Measurements from ENCODE around the gene SHKBP1. TPM values are rescaled to one million over a fixed set of nuclear protein-coding genes. Genes with fewer than 3 reads are reported as not detected.
A peak's percentile ranks its signal among the peaks of the same experiment; 100 is the strongest.

The SHKBP1 gene
- total RNA-seq, 1 experiment from 2014 or later = 43.0 TPM

GRCh38 chr19:40528533-40529092 is 48.1 kb upstream of the SHKBP1 start:
- Histone ChIP-seq H3K9me3 (ENCODE audit: low read length) (no peaks in the 10 kb centered on the region), H3K27ac (ENCODE audit: low read length) (no peak overlapping the region), H3F3A (ENCODE audit: low read length, unreplicated experiment) (no peaks in the 10 kb centered on the region), H3K36me3 (ENCODE audit: low read depth, low read length) (no peaks in the 10 kb centered on the region), H3K4me3 (ENCODE audit: low read length) (peak overlapping the region; percentile 65; the same call in 1 of the 2 replicates), H3K4me2 (ENCODE audit: low read length) (peak overlapping the region; percentile 82; the same call in 1 of the 2 replicates), H3K9ac (ENCODE audit: low read length) (no peak overlapping the region), H3K9me2 (replicated peaks; ENCODE audit: low read length) (no peaks in the 10 kb centered on the region), H3K27me3 (ENCODE audit: low read length) (no peaks in the 10 kb centered on the region), H3K4me1 (ENCODE audit: insufficient read depth, low read length) (no peaks in the 10 kb centered on the region), H3K79me2 (ENCODE audit: low read length) (no peaks in the 10 kb centered on the region), H2AFZ (ENCODE audit: low read length) (peak overlapping the region; percentile 62), H4K20me1 (ENCODE audit: low read length) (no peaks in the 10 kb centered on the region)
- no peak for ATAC-seq
- ChIA-PET POLR2A (ENCODE audit: unreplicated experiment) (no interaction called here), CTCF (interaction anchor here (0.7 kb wide), 1 partner anchor 65 kb away, joined by 9 read pairs; no protein-coding TSS in a partner anchor)
- no peak for DNase-seq
- TF ChIP-seq EZH2 (IDR thresholded peaks at IDR 0.05; ENCODE audit: low read length, unreplicated experiment) (no peak), EZH2phosphoT487 (IDR thresholded peaks at IDR 0.05; ENCODE audit: borderline replicate concordance, low read length) (no peak)
- TF ChIP-seq, protein P1, sequence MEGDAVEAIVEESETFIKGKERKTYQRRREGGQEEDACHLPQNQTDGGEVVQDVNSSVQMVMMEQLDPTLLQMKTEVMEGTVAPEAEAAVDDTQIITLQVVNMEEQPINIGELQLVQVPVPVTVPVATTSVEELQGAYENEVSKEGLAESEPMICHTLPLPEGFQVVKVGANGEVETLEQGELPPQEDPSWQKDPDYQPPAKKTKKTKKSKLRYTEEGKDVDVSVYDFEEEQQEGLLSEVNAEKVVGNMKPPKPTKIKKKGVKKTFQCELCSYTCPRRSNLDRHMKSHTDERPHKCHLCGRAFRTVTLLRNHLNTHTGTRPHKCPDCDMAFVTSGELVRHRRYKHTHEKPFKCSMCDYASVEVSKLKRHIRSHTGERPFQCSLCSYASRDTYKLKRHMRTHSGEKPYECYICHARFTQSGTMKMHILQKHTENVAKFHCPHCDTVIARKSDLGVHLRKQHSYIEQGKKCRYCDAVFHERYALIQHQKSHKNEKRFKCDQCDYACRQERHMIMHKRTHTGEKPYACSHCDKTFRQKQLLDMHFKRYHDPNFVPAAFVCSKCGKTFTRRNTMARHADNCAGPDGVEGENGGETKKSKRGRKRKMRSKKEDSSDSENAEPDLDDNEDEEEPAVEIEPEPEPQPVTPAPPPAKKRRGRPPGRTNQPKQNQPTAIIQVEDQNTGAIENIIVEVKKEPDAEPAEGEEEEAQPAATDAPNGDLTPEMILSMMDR (conservative IDR thresholded peaks at IDR 0.05; ENCODE audit: low read depth, low read length) = no peak
- intact Hi-C loops (cut with micrococcal nuclease) = no loop called here
- BruUV-seq (replicated peaks) = no TSS peak

DNA sequence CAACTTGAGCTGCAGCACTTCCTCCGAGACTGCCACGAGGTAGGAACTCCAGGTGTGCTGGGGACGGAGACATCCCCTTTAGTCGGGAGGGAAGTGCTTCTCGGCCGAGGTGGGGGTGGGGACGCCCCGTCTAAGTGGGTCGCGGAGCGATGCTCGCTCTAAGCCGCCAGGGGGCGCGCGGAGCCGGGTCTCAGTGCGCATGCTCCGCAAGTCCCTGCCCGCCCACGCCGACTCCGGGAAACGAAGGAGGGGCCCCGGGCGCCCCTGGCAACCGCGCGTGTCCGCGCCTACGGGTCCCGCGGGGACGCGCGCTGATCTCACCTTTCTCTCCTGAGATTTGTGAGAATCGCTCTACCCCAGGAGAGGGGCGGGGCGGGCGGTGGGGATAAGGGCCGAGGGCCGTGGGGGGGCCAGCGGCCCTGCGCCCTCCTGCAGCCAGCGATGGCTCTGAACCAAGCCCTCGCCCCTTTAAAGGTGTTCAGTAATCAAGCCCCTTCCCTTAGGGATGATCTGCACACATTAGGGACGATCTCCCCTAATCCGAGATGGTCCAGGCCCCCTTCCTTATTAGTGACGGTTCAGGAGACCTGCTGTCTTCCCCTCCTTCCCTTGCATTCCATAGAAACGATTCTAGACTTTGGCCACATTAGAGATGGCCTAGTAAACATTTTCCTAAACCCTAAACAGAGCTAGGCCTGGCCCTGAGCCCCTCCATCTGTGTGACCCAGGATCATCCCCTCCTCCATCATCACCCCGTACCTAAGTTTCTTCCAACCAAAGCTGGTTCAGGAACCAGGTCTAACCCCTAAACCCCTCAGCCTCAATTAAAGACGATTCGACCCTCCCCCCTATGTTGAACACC is 47.3 kb upstream of the SHKBP1 start:
- Histone ChIP-seq H3K79me2 (ENCODE audit: low read length) (no peaks in the 10 kb centered on the region), H3K27ac (ENCODE audit: low read length) (no peak overlapping the region), H3K27me3 (ENCODE audit: low read length) (no peaks in the 10 kb centered on the region), H3K4me2 (ENCODE audit: low read length) (peak overlapping the region; percentile 82), H3K4me3 (ENCODE audit: low read length) (peak overlapping the region; percentile 65), H2AFZ (ENCODE audit: low read length) (peak overlapping the region; percentile 78), H3K4me1 (ENCODE audit: insufficient read depth, low read length) (no peaks in the 10 kb centered on the region), H3K36me3 (ENCODE audit: low read depth, low read length) (no peaks in the 10 kb centered on the region), H3F3A (ENCODE audit: low read length, unreplicated experiment) (no peaks in the 10 kb centered on the region), H3K9me3 (ENCODE audit: low read length) (no peaks in the 10 kb centered on the region), H3K9ac (ENCODE audit: low read length) (no peak overlapping the region), H3K9me2 (replicated peaks; ENCODE audit: low read length) (no peaks in the 10 kb centered on the region), H4K20me1 (ENCODE audit: low read length) (no peaks in the 10 kb centered on the region)
- ChIA-PET POLR2A (ENCODE audit: unreplicated experiment) (no interaction called here), CTCF (interaction anchor here (0.7 kb wide), 1 partner anchor 65 kb away, joined by 9 read pairs; no protein-coding TSS in a partner anchor)
- DNase-seq (peak; percentile 81), ATAC-seq (peak; percentile 74)
- BruUV-seq (replicated peaks) = no TSS peak
- TF ChIP-seq EZH2phosphoT487 (IDR thresholded peaks at IDR 0.05; ENCODE audit: borderline replicate concordance, low read length) = no peak
- TF ChIP-seq, protein P1 (conservative IDR thresholded peaks at IDR 0.05; ENCODE audit: low read depth, low read length) = peak; percentile 76
- intact Hi-C loops (cut with micrococcal nuclease) = no loop called here

Measured in PC-3 (cell line).